Mesenchymal stem cell (in vitro differentiated cells and primary cell): Measurements from ENCODE around the gene PCDHB12.

Source experiments
- DNase-seq: peaks from one replicate; pipeline ENCODE4 v3.0.0-alpha.2; 2013
- H2AFZ ChIP-seq: one replicate; pipeline ENCODE4 v1.6.1; 2013; ENCODE audit warnings: low read depth, mild to moderate bottlenecking, control low read depth, inconsistent platforms, low read length, moderate library complexity
- H2AK5ac ChIP-seq: 2 replicates; pipeline ENCODE4 v1.6.1; 2013; ENCODE audit warnings: low read length, moderate library complexity, mild to moderate bottlenecking, inconsistent platforms; ENCODE audit not compliant: severe bottlenecking
- H2BK120ac ChIP-seq: one replicate; pipeline ENCODE4 v1.6.1; 2013; ENCODE audit warnings: low read depth, mild to moderate bottlenecking, inconsistent platforms, low read length, moderate library complexity
- H2BK12ac ChIP-seq, 2 experiments: one replicate each; pipeline ENCODE4 v1.6.1; 2013; ENCODE audit warnings: inconsistent platforms in 2 of 2, low read length in 2 of 2, mild to moderate bottlenecking in 2 of 2, moderate library complexity in 2 of 2, control low read depth in 1 of 2
- H2BK15ac ChIP-seq: one replicate; pipeline ENCODE4 v1.6.1; 2013; ENCODE audit warnings: mild to moderate bottlenecking, low read depth, inconsistent platforms; ENCODE audit not compliant: poor library complexity, severe bottlenecking
- H2BK5ac ChIP-seq: 2 replicates; pipeline ENCODE4 v1.6.1; 2013; ENCODE audit warnings: low read depth, mild to moderate bottlenecking, low read length, control low read depth, inconsistent platforms; ENCODE audit not compliant: poor library complexity, severe bottlenecking
- H3K14ac ChIP-seq, 2 experiments: one replicate each; pipeline ENCODE4 v1.6.1; 2013; ENCODE audit warnings: inconsistent platforms in 2 of 2, low read length in 2 of 2, control low read depth in 1 of 2, mild to moderate bottlenecking in 1 of 2, moderate library complexity in 1 of 2
- H3K18ac ChIP-seq, 2 experiments: one replicate each; pipeline ENCODE4 v1.6.1; 2013; ENCODE audit warnings: inconsistent platforms in 2 of 2, low read length in 2 of 2, control low read depth in 1 of 2, low read depth in 1 of 2, mild to moderate bottlenecking in 1 of 2
- H3K23ac ChIP-seq, 2 experiments: one replicate each; pipeline ENCODE4 v1.6.1; 2013; ENCODE audit warnings: inconsistent platforms in 2 of 2, low read length in 2 of 2, mild to moderate bottlenecking in 2 of 2, moderate library complexity in 2 of 2, control low read depth in 1 of 2
- H3K27ac ChIP-seq: 2 replicates; pipeline ENCODE4 v1.5.1; 2013; ENCODE audit warnings: mild to moderate bottlenecking, moderate library complexity, low read length, control low read depth, inconsistent platforms; ENCODE audit not compliant: poor library complexity, severe bottlenecking
- H3K27me3 ChIP-seq, 2 experiments: 2 replicates each; pipeline versions ENCODE4 v1.6.1 to v1.7.0; 2013; ENCODE audit warnings: low read length in 2 of 2, mild to moderate bottlenecking in 2 of 2, moderate library complexity in 2 of 2, control low read depth in 1 of 2, inconsistent platforms in 1 of 2; ENCODE audit not compliant: control insufficient read depth in 1 of 2, insufficient read depth in 1 of 2
- H3K36me3 ChIP-seq, 2 experiments: 2 replicates each; pipeline versions ENCODE4 v1.6.1 to v1.7.0; 2013; ENCODE audit warnings: low read length in 2 of 2, control low read depth in 1 of 2, inconsistent platforms in 1 of 2, low read depth in 1 of 2, mild to moderate bottlenecking in 1 of 2; ENCODE audit not compliant: insufficient read depth in 2 of 2, control insufficient read depth in 1 of 2
- H3K4ac ChIP-seq, 2 experiments: one replicate each; pipeline ENCODE4 v1.6.1; 2013; ENCODE audit warnings: inconsistent platforms in 2 of 2, low read length in 2 of 2, mild to moderate bottlenecking in 2 of 2, moderate library complexity in 2 of 2, control low read depth in 1 of 2, low read depth in 1 of 2
- H3K4me1 ChIP-seq: 2 replicates; pipeline ENCODE4 v1.6.1; 2013; ENCODE audit warnings: low read depth, low read length, control low read depth; ENCODE audit not compliant: control insufficient read depth, insufficient read depth
- H3K4me2 ChIP-seq: 2 replicates; pipeline ENCODE4 v1.6.1; 2013; ENCODE audit warnings: low read length, mild to moderate bottlenecking, inconsistent platforms; ENCODE audit not compliant: poor library complexity, severe bottlenecking
- H3K4me3 ChIP-seq, 2 experiments: 2 replicates each; pipeline versions ENCODE4 v1.5.1 to v1.7.0; 2013; ENCODE audit warnings: low read length in 2 of 2, mild to moderate bottlenecking in 2 of 2, control low read depth in 1 of 2, low read depth in 1 of 2; ENCODE audit not compliant: insufficient read depth in 1 of 2
- H3K79me1 ChIP-seq: replicated peaks from 2 replicates; pipeline ENCODE4 v1.6.1; 2013; ENCODE audit warnings: mild to moderate bottlenecking, control low read depth, low read length, inconsistent platforms; ENCODE audit not compliant: poor library complexity, severe bottlenecking
- H3K9ac ChIP-seq: 2 replicates; pipeline ENCODE4 v1.7.0; 2013; ENCODE audit warnings: mild to moderate bottlenecking, low read length, moderate library complexity
- H3K9me3 ChIP-seq: 2 replicates; pipeline ENCODE4 v1.7.0; 2013; ENCODE audit warnings: mild to moderate bottlenecking, low read length; ENCODE audit not compliant: control insufficient read depth
- H4K8ac ChIP-seq: one replicate; pipeline ENCODE4 v1.6.1; 2013; ENCODE audit warnings: inconsistent platforms, mild to moderate bottlenecking, low read length, moderate library complexity
- H4K91ac ChIP-seq: one replicate; pipeline ENCODE4 v1.6.1; 2013; ENCODE audit warnings: mild to moderate bottlenecking, low read length, inconsistent platforms
- WGBS: methylation state at CpG from one replicate; pipeline ENCODE4 v1.1.7; 2013; ENCODE audit warnings: mixed read lengths; 5-methylcytosine and 5-hydroxymethylcytosine counted together

PCDHB12 gene

GRCh38 chr5:141258464-141258863 is 49.9 kb downstream of the PCDHB12 start:
- Histone ChIP-seq H4K8ac (no peak overlapping the region), H2BK12ac (no peak overlapping the region), H3K27ac (no peak overlapping the region), H3K14ac (no peak overlapping the region), H3K9me3 (peaks cover 99% of the 10 kb centered on the region), H2AK5ac (no peak overlapping the region), H2BK5ac (no peak overlapping the region), H3K4me3 (peak overlapping the region in 1 of 2 experiments; percentile 48), H3K36me3 (no peaks in the 10 kb centered on the region), H3K4me2 (no peak overlapping the region), H3K23ac (no peak overlapping the region), H3K27me3 (no peaks in the 10 kb centered on the region), H3K79me1 (no peaks in the 10 kb centered on the region), H3K18ac (no peak overlapping the region), H2AFZ (no peak overlapping the region), H3K4ac (no peak overlapping the region), H3K4me1 (no peaks in the 10 kb centered on the region), H4K91ac (no peak overlapping the region), H2BK15ac (no peak overlapping the region), H2BK120ac (no peak overlapping the region), H3K9ac (no peak overlapping the region)
- DNase-seq = no peak

GRCh38 chr5:141258948-141259347 is 50.4 kb downstream of the PCDHB12 start:
- Histone ChIP-seq H3K36me3 (no peaks in the 10 kb centered on the region), H3K79me1 (no peaks in the 10 kb centered on the region), H2AFZ (no peak overlapping the region), H3K14ac (no peak overlapping the region), H2BK12ac (no peak overlapping the region), H3K9me3 (peaks cover 99% of the 10 kb centered on the region), H3K4me3 (peak overlapping the region in 1 of 2 experiments; percentile 8), H3K4me2 (no peak overlapping the region), H4K91ac (no peak overlapping the region), H2BK120ac (no peak overlapping the region), H3K4me1 (no peaks in the 10 kb centered on the region), H3K27ac (no peak overlapping the region), H3K9ac (no peak overlapping the region), H3K27me3 (no peaks in the 10 kb centered on the region), H2BK15ac (no peak overlapping the region), H2BK5ac (no peak overlapping the region), H4K8ac (no peak overlapping the region), H3K4ac (no peak overlapping the region), H3K23ac (no peak overlapping the region), H3K18ac (no peak overlapping the region), H2AK5ac (no peak overlapping the region)
- peak; percentile 3 for DNase-seq

- Histone ChIP-seq H2BK12ac (no peak overlapping the region), H2BK120ac (no peak overlapping the region), H3K36me3 (no peaks in the 10 kb centered on the region), H3K14ac (no peak overlapping the region), H3K4me1 (no peaks in the 10 kb centered on the region), H2BK5ac (no peak overlapping the region), H3K4ac (no peak overlapping the region), H3K9me3 (peaks cover 98% of the 10 kb centered on the region), H3K27ac (no peak overlapping the region), H3K4me3 (peak overlapping the region in 1 of 2 experiments; percentile 68), H3K18ac (no peak overlapping the region), H4K91ac (no peak overlapping the region), H3K27me3 (no peaks in the 10 kb centered on the region), H2AFZ (no peak overlapping the region), H4K8ac (no peak overlapping the region), H3K79me1 (no peaks in the 10 kb centered on the region), H2AK5ac (no peak overlapping the region), H3K9ac (no peak overlapping the region), H3K4me2 (no peak overlapping the region), H2BK15ac (no peak overlapping the region), H3K23ac (no peak overlapping the region)
- peak; percentile 26 for DNase-seq
- 83% methylated on average over 3 of the region's 5 CpGs for WGBS
These were observed 52.1 kb downstream of the PCDHB12 start for GRCh38 chr5:141260458-141261237.

GRCh38 chr5:141261238-141261546 is 52.7 kb downstream of the PCDHB12 start:
- Histone ChIP-seq H4K91ac (no peak overlapping the region), H3K79me1 (no peaks in the 10 kb centered on the region), H3K4ac (no peak overlapping the region), H2AFZ (no peak overlapping the region), H3K36me3 (no peaks in the 10 kb centered on the region), H3K4me2 (no peak overlapping the region), H2BK5ac (no peak overlapping the region), H3K4me3 (peak overlapping the region in 1 of 2 experiments; percentile 68), H3K14ac (no peak overlapping the region), H3K23ac (no peak overlapping the region), H2AK5ac (no peak overlapping the region), H4K8ac (no peak overlapping the region), H3K27me3 (no peaks in the 10 kb centered on the region), H3K18ac (no peak overlapping the region), H3K27ac (no peak overlapping the region), H2BK12ac (no peak overlapping the region), H2BK15ac (no peak overlapping the region), H3K9ac (no peak overlapping the region), H3K9me3 (peaks cover 98% of the 10 kb centered on the region), H2BK120ac (no peak overlapping the region), H3K4me1 (no peaks in the 10 kb centered on the region)
- no peak for DNase-seq
- WGBS = no CpG with 5 or more reads among the region's 1 CpG
